SK-N-SH treated with all-trans-retinoic acid at 6 μM for 48 hours (cell line): Measurements from ENCODE around the gene MRPL41.

ENCODE experiments used
- ATAC-seq: fragments of 200-7000 bp; cut with Tn5 transposase; 3 replicates; pipeline ENCODE4 v1.9.1; 2020; ENCODE audit warnings: mild to moderate bottlenecking, moderate library complexity
- ARNTL ChIP-seq: fragments of 450-650 bp; formaldehyde crosslinking; IDR thresholded peaks from 2 replicates; pipeline ENCODE4 v1.5.0; 2020; ENCODE audit warnings: low read depth, mild to moderate bottlenecking, moderate library complexity, borderline replicate concordance
- BACH2 ChIP-seq: fragments of 250-450 bp; sonication (Bioruptor Pico); IDR thresholded peaks from 2 replicates; pipeline ENCODE4 v1.9.0; 2021; ENCODE audit warnings: mild to moderate bottlenecking, borderline replicate concordance
- GLIS3 ChIP-seq: fragments of 250-450 bp; sonication (Bioruptor Pico); IDR thresholded peaks from 2 replicates; pipeline ENCODE4 v1.5.0; 2020; ENCODE audit warnings: mild to moderate bottlenecking, moderate library complexity
- ISL1 ChIP-seq: fragments of 250-450 bp; sonication (Bioruptor Pico); IDR thresholded peaks from 2 replicates; pipeline ENCODE4 v2.1.2; 2022; ENCODE audit warnings: mild to moderate bottlenecking, moderate library complexity
- OSR1 ChIP-seq: fragments of 250-450 bp; sonication (Bioruptor Pico); IDR thresholded peaks from 2 replicates; pipeline ENCODE4 v1.8.0; 2022; ENCODE audit warnings: moderate library complexity, mild to moderate bottlenecking, inconsistent platforms
- RARB ChIP-seq: fragments of 250-450 bp; sonication (Bioruptor Pico); IDR thresholded peaks from 2 replicates; pipeline ENCODE4 v1.8.0; 2021; ENCODE audit warnings: mild to moderate bottlenecking, moderate library complexity
- TCF4 ChIP-seq: fragments of 250-450 bp; sonication (Bioruptor Pico); IDR thresholded peaks from 2 replicates; pipeline ENCODE4 v1.8.0; 2021; ENCODE audit warnings: mild to moderate bottlenecking, moderate library complexity, borderline replicate concordance
- ZC3H10 ChIP-seq: fragments of 250-450 bp; sonication (Bioruptor Pico); IDR thresholded peaks from 2 replicates; pipeline ENCODE4 v1.5.1; 2021; ENCODE audit warnings: mild to moderate bottlenecking, moderate library complexity
- ZFP3 ChIP-seq: fragments of 250-450 bp; sonication (Bioruptor Pico); IDR thresholded peaks from 2 replicates; pipeline ENCODE4 v1.5.0; 2020; ENCODE audit warnings: mild to moderate bottlenecking, moderate library complexity
- ZFP30 ChIP-seq: fragments of 450-650 bp; formaldehyde crosslinking; IDR thresholded peaks from 2 replicates; pipeline ENCODE4 v1.5.0; 2022; ENCODE audit warnings: mild to moderate bottlenecking, moderate library complexity
- ZNF565 ChIP-seq: fragments of 450-650 bp; formaldehyde crosslinking; conservative IDR thresholded peaks from 2 replicates; pipeline ENCODE4 v1.5.0; 2020; ENCODE audit warnings: low read depth, mild to moderate bottlenecking, moderate library complexity
- ZNF70 ChIP-seq: fragments of 450-650 bp; formaldehyde crosslinking; IDR thresholded peaks from 2 replicates; pipeline ENCODE4 v1.5.0; 2020; ENCODE audit warnings: mild to moderate bottlenecking, moderate library complexity
- ZNF8 ChIP-seq: fragments of 450-650 bp; formaldehyde crosslinking; IDR thresholded peaks from 2 replicates; pipeline ENCODE4 v1.5.0; 2020; ENCODE audit warnings: mild to moderate bottlenecking, moderate library complexity
- TF ChIP-seq, protein P1 (sequence below): fragments of 250-450 bp; sonication (Bioruptor Pico); IDR thresholded peaks from 2 replicates; pipeline ENCODE4 v1.8.0; 2020; ENCODE audit warnings: mild to moderate bottlenecking, moderate library complexity, borderline replicate concordance
- TF ChIP-seq, protein P2 (sequence below): fragments of 250-450 bp; sonication (Bioruptor Pico); IDR thresholded peaks from 2 replicates; pipeline ENCODE4 v1.5.1; 2020; ENCODE audit warnings: low read depth, mild to moderate bottlenecking, moderate library complexity
- TF ChIP-seq, protein P3 (sequence below): fragments of 250-450 bp; sonication (Bioruptor Pico); IDR thresholded peaks from 2 replicates; pipeline ENCODE4 v1.5.1; 2021; ENCODE audit warnings: mild to moderate bottlenecking, moderate library complexity
- TF ChIP-seq, protein P4 (sequence below): fragments of 250-450 bp; sonication (Bioruptor Pico); IDR thresholded peaks from 2 replicates; pipeline ENCODE4 v1.8.0; 2021; ENCODE audit warnings: low read depth, mild to moderate bottlenecking, moderate library complexity, borderline replicate concordance

The MRPL41 gene

DNA sequence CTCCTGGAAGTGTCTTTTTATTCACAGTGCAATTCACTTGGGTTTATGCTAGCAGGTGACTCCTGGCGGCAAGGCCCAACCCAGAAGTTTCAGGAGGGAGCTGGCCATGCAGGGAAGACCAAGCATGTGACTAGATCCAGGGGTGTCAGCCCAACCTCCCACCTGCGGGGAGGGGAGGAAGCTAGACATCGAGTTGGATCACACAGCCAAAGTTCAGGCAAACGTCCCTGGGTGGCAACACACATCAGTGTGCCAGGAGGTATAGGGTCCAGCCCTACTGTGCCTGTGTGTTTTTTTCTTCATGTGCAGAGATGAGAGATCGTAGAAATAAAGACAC is 26.7 kb upstream of the MRPL41 start:
- no peak for ATAC-seq

DNA sequence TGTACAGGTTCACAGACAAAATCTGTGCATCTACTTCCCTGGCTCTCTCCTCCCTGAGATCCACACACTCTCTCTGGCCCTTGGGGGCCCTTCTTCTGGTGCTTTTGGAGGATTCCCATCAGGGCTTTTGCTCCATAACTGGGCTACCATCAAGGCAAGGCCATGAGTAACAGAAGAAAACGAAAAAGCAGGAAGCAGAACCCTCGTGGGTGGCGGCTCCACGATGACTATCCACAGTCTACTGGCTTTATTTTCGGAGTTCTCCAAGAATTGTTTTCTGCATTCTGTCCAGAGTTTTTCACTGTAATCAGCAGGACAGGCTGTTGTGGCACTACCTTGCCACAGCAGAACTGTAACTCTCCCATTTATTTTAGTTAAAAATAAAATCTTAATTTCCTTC is 21.3 kb upstream of the MRPL41 start:
- TF ChIP-seq GLIS3 (CRISPR knock-in tag) (no peak), OSR1 (CRISPR knock-in tag) (no peak), ZFP30 (CRISPR knock-in tag) (no peak), ZC3H10 (CRISPR knock-in tag) (no peak), RARB (CRISPR knock-in tag) (no peak)
- TF ChIP-seq, protein P1, sequence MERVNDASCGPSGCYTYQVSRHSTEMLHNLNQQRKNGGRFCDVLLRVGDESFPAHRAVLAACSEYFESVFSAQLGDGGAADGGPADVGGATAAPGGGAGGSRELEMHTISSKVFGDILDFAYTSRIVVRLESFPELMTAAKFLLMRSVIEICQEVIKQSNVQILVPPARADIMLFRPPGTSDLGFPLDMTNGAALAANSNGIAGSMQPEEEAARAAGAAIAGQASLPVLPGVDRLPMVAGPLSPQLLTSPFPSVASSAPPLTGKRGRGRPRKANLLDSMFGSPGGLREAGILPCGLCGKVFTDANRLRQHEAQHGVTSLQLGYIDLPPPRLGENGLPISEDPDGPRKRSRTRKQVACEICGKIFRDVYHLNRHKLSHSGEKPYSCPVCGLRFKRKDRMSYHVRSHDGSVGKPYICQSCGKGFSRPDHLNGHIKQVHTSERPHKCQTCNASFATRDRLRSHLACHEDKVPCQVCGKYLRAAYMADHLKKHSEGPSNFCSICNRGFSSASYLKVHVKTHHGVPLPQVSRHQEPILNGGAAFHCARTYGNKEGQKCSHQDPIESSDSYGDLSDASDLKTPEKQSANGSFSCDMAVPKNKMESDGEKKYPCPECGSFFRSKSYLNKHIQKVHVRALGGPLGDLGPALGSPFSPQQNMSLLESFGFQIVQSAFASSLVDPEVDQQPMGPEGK (CRISPR knock-in tag), result no peak
- TF ChIP-seq, protein P2, sequence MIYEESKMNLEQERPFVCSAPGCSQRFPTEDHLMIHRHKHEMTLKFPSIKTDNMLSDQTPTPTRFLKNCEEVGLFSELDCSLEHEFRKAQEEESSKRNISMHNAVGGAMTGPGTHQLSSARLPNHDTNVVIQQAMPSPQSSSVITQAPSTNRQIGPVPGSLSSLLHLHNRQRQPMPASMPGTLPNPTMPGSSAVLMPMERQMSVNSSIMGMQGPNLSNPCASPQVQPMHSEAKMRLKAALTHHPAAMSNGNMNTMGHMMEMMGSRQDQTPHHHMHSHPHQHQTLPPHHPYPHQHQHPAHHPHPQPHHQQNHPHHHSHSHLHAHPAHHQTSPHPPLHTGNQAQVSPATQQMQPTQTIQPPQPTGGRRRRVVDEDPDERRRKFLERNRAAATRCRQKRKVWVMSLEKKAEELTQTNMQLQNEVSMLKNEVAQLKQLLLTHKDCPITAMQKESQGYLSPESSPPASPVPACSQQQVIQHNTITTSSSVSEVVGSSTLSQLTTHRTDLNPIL (CRISPR knock-in tag), result no peak
- no peak for ATAC-seq

More for the DNA sequence above, 26.7 kb upstream of the MRPL41 start:
- TF ChIP-seq ZNF70 (CRISPR knock-in tag) (no peak), ISL1 (CRISPR knock-in tag) (no peak), BACH2 (CRISPR knock-in tag) (no peak), ZFP3 (no peak), OSR1 (CRISPR knock-in tag) (no peak), RARB (CRISPR knock-in tag) (no peak), ZFP30 (CRISPR knock-in tag) (no peak), ZC3H10 (CRISPR knock-in tag) (no peak), ZNF8 (CRISPR knock-in tag) (no peak)
- TF ChIP-seq, protein P3, sequence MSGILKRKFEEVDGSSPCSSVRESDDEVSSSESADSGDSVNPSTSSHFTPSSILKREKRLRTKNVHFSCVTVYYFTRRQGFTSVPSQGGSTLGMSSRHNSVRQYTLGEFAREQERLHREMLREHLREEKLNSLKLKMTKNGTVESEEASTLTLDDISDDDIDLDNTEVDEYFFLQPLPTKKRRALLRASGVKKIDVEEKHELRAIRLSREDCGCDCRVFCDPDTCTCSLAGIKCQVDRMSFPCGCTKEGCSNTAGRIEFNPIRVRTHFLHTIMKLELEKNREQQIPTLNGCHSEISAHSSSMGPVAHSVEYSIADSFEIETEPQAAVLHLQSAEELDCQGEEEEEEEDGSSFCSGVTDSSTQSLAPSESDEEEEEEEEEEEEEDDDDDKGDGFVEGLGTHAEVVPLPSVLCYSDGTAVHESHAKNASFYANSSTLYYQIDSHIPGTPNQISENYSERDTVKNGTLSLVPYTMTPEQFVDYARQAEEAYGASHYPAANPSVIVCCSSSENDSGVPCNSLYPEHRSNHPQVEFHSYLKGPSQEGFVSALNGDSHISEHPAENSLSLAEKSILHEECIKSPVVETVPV (CRISPR knock-in tag), result no peak
- TF ChIP-seq, protein P2 (CRISPR knock-in tag), result no peak
- TF ChIP-seq, protein P1 (CRISPR knock-in tag), result no peak

DNA sequence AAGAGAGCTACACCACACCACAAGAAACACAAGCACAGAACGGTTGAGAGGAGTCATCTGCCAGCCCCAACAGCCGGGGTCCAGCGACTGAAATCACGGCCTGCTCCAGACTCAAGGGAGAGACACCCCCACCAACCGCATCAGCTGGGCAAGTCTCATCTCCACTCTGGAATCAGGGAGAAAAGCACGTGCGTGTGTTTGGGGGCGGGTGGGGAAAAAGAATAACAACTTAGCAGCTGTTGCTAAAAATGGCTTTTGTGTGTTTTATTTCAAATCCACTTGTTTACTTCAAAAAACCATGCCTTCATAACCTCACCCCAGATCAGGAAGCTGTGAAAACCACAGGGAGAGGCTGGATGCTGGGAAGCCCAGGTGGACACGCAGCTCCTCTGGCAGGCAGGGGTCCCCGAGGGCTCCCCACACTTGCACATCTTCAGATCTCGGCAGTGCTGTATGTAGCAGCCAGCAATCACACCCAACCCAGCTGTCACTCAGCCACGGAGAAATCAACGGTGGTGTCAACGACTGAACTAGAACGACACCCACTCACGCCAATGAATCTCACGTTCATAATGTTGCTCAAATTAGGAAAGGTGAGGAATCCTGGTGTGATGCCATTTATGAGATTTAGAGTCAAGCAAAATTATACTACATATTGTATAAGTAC is 20.4 kb upstream of the MRPL41 start:
- no peak for ATAC-seq
- TF ChIP-seq ZNF565 (CRISPR knock-in tag) (no peak), ZFP3 (no peak), ZNF8 (CRISPR knock-in tag) (no peak), RARB (CRISPR knock-in tag) (no peak), GLIS3 (CRISPR knock-in tag) (no peak), ZFP30 (CRISPR knock-in tag) (no peak), ARNTL (CRISPR knock-in tag) (no peak), TCF4 (CRISPR knock-in tag) (no peak)
- TF ChIP-seq, protein P3 (CRISPR knock-in tag), result no peak
- TF ChIP-seq, protein P1 (CRISPR knock-in tag), result no peak
- TF ChIP-seq, protein P4, sequence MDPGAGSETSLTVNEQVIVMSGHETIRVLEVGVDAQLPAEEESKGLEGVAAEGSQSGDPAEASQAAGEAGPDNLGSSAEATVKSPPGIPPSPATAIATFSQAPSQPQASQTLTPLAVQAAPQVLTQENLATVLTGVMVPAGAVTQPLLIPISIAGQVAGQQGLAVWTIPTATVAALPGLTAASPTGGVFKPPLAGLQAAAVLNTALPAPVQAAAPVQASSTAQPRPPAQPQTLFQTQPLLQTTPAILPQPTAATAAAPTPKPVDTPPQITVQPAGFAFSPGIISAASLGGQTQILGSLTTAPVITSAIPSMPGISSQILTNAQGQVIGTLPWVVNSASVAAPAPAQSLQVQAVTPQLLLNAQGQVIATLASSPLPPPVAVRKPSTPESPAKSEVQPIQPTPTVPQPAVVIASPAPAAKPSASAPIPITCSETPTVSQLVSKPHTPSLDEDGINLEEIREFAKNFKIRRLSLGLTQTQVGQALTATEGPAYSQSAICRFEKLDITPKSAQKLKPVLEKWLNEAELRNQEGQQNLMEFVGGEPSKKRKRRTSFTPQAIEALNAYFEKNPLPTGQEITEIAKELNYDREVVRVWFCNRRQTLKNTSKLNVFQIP (CRISPR knock-in tag), result no peak
- TF ChIP-seq, protein P2 (CRISPR knock-in tag), result no peak
